ENCODE data around the gene CDK5.

Gene CDK5

DNA sequence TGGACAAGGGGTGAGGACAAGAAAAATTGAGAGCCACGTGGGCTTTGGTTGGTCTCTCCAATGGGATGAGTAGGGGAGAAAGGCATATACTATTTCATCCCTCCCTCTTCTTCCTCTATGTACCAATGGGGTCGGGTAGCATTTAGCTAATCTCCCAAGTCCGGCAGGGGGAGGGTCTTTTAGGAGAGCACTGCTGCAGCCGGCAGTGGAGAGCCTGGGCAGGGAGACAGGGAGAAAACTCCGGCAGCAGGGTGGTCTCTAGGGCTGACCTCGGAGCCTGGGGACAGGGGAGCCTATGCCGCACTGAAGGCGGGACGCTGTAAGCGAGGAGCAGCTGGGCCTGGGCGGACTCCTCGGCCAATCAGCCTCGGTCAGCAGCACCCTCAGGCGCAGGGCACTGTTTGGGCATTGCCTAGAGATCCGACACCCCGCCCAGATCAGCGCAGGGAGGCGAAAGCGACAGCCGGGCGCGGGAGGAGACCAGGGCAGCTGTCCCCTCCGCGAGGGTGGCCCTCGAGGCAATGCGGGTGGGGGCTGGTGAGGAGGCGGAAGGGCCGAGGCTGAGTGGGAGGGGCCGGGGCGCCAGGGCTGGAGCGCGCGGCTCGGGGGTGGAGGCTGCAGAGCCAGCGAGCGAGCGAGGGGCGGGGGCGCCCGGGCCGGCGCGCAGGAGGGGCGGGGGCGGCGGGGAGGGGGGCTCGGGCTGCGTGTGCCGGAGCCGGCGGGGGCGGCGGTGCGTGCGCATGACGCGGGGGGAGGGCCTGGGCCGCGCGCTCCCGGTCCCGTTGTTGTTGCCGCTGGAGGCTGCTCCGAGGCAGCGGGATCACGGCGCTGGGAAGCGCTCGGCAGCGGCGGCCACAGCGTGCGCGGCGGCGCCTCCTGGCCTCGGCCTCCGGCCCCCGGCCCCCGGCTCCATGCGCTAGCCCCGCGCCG, 28.3 kb upstream of the CDK5 start, which contains the start of gene AGAP3:
AGAP3 (plus strand) TSS at position 785 of the 930 bp plus-strand sequence. CDS start 267 bp downstream, outside the sequence.
- DNase-seq: peak; percentile 87

DNA sequence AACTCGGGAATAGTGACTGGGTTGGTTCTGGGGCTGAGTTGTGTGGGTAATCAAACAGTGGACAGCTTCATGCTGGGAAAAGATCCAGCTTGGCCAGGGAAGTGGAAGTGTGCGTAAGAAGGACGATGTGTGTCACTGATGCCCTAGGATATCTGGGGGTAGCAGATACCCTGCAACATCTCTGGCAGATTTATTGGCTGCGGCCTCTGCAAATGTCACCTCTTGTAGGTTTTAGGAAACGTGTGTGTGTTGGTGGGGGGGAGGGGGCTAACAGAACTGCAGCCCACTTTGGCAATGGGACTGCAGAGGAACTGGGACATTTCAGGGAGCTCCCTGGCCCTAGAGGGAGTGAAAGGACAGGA, 27.6 kb upstream of the CDK5 start:
- DNase-seq: no peak

DNA sequence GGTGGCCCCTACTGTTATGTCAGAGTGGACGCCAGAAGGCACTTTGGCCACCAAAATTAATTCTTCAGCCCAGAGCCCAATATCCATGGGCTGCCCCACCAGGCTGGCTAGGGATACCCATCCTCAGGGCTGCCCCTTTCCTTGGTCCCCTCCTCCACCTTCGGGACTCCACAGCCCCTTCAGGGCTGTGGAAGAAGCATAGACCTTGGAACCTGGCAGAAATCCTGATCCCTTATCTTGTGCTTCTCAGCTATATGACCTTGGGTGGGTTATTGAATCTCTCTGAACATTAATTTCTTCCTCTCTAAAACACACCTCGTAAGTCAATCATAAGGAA, 26.1 kb upstream of the CDK5 start:
- DNase-seq: no peak

DNA sequence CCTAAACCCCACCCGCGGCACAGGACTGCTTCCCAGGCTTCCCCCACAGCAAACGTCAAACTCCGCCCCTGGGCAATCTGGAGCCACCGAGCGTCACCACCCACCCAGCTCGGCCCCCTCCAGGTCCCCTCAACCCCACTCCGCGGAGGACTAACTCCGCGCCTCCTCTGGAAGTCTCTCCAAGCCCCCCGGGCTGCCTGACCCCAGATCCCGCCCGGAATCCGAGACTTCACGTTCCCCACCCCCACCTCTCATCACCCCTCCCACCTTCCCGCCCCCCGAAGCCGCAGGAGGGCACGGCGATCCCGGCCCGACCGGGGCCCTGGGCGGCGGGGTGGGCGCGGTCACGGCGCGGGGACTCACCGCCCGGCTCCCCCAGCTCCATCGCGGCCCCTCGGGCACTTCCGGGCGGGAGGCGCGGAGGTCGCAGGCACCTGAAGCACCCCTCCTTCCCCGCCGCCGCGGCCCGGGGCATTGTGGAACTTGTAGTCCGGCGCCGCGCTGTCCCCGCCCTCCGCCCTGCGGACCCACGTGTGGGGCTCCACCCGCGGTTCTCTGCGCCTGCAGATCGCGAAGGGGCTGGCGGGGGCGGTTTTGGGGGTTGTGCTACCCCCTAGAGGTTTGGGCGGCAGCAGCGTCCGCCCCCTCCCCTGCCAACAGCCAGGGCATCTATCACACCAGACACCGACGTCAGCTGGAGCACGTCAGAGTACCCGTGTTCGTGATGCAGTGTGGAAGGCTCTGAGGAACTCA, 25.6 kb upstream of the CDK5 start, which contains the start of gene TMUB1:
TMUB1 (minus strand) TSS at position 423 of the 753 bp plus-strand sequence. CDS start 930 bp downstream, outside the sequence.
- peak; percentile 77 for DNase-seq

DNA sequence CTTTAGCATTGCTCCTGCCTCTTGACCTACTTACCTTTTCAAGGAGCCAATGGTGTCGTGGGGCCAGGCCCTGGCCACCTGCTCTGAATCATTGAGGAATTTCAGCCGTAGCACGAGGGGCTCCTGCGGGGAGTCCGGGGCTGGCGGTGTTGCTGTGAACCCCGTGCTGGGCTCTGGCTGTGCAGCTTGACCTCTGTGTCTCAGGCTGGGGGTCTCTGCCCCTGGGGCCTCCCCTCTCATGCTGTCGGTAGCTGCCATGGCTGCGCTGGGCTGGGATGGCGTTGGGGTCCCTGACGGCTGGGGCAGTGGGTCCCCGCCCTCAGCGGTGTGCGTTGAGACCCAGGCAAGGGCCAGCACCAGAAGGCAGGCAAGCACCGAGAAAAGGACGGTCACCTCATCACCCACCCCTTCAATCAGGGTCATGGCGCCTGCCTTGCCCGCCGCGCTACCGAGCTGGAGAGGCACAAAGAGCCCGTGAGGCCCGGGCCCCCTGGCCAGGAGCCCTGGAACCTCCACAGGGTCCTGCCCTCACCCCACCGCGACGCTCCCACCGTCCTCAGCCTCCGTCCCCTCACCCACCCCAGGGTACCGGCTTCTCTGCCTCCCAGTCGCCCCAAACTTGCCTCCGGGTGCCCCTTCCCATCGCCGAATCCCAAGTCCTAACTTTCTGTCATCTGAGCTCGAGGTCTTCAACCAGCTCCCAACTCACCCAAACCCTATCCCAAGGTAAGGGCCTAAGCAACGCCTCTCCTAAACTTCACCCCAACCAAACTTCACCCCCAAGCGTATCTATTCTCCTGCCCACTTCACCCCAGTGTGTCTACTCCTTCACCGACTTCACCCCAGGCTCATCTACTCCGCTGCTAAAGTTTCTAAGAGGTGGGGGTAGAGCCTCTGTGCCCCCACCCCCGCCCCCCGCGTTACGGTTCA, 24.7 kb upstream of the CDK5 start:
- DNase-seq: no peak

DNA sequence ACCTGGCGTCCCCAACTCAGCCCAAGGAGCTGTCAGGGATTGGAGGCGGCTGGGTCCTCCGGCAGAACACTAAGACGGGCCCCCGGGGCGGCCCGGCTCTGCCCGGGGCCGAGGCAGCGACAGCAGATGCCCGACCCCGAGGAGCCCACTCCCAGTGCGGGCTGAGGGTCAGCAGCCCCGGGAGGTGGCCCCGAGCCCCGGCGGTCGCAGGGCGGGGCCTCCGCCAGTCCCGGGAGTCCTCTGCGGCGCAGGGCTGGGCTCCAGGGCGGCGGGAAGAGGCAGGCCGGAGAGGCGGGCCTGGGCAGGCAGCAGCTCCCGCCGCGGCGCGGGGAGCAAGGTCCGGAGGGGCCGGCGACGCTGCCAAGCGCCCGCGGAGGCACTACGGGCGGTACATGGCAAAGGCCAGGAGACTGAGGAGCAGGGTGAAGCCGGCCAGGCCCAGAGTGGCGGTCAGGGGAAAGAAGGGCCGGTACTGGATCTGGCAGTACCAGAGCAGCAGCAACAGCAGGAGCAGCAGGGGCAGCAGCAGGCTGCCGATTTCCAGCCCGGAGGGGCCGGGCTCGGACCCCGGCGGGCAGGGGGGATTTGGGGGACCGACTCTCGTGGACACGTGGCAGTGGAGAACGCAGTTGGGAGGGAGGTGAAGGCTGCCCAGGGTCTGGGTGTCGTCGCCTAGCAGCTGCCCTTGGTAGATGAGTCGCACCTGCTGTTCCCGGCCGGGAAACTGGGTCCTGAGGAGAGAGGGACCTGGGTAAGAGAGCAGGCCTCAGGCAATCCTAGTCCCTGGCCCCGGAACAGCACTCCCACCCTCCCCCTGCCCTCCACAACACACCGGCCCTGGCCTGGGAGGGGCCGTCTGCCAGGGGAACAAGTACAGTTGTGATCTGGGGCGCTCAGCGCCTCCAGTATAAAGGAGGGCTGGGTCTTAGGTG, 23.7 kb upstream of the CDK5 start:
- no peak for DNase-seq

DNA sequence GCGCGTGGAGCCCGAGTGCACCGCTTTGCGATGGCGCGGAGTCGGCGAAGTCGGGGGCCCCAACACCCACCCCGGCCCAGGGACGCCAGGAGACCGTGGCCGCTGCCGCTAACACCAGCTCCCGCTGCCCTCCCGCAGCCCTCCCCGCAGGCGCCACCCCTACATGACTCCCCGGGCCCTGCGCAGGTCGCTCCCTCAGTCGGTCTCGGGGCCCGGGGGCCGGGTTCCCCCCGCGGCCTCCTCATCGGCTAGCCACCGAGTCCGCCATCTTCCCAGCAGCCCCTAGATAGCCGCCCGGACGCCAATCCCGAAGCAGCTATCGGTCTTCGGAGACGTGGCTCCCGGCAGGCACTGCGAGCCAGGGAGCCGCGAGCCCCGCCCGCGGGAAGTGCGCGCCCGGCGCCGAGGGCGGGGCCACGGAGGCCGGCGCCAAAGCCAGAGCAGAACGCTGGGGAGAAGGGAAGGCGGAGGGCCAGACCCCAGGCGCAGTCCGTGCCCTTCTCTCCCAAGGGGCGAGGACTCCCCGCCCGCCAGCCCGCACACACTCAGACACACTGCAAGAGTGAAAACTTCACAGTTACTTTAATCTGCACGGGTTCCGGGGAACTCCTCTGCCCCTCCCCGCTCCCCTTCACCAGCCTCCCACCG, 22.9 kb upstream of the CDK5 start, which contains the start of gene FASTK:
FASTK (minus strand) TSS at position 288 of the 648 bp plus-strand sequence; CDS start at position 245, 43 bp downstream.
- peak; percentile 93 for DNase-seq

DNA sequence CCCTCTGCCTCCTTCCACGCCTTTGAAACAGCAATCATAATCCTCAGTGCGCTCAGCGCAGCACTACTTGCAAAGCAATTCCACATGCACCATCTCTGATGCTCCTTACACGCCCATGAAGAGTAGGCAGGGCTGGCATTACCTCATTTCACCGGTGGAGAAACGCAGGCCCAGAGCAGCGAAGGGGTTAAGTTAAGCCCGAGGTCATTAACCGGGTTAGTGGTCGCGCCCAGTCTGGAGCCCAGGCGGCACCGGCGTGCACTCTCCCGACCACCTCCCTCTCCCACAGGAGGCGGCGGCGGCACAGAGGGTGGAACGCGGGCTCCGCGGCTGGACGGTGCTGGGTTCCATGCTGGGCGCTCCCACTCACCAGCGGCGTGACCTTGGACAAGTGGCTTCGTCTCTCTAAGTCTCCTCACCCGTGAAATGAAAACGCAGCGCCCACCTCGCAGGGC, 22.4 kb upstream of the CDK5 start:
- no peak for DNase-seq

DNA sequence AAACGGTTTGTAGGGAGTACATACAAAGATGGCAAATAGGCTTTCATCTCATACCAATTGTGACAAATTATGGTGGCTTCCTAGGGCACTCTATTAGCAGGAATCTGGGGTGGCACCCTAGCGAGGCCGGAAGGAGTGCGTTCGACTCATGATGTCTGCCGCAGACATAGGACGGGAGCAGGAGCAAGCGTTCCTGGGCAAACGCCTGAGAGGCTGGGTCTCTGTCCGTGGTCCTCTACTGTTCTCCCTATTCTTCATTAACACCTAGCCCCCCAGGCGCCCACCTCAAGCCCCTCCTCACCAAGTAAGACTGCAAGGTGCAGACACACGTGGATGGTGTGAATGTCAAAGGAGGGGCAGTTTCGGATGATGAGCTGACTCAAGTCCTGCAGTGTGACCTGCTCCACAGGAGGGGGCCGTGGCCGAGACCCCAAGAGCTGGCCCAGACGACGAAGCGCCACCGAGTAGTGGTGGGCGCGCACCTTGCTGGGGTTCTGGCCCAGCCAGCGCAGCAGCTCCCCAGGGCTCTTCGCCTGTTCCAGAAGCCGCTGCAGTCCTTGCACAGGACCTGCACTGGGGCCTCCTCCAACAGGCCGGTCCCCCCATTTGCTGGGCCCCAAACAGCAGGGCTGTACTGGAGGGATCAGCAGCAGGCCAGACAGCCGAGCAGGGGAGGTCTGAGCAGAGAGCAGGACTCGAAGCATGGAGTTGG, 21.7 kb upstream of the CDK5 start:
- no peak for DNase-seq

DNA sequence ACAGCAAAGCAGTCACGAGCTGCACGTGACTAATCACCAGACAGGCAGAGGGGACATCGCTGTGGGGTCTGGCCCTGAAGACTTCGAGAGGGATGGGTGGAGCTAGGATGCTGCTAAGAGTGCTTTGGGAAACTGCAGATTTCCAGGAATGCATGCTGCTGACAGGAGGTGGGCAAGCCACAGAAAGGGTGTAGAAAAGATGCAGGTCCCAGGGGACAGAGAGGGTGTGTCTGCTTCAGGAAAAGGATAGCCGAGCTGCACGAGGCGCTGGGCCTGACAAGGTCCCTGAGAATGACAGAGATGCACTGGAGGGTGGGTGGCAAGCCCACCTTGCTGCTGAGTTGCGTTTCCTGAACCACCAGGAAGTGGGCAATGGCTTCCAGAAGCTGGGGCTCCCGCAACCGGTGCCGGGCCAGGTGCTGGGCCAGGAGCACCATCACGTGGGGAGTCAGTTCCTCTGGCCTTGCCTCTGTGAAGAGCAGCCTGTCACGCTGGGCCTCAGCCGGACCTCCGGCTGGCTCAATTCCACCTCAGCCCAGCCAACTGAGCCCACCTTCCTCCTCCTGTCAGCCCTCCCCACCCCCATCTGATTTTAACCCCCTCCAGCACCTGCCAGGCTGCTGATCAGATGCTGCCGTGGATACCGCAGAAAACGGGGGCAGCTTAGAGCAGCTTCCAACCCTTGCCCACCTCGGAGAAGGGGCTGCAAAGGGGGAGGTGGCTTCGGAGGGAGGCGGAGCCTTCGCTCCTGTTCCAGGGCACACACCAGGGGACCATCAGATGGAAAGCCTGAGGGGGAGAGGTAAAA, 20.7 kb upstream of the CDK5 start:
- no peak for DNase-seq

DNA sequence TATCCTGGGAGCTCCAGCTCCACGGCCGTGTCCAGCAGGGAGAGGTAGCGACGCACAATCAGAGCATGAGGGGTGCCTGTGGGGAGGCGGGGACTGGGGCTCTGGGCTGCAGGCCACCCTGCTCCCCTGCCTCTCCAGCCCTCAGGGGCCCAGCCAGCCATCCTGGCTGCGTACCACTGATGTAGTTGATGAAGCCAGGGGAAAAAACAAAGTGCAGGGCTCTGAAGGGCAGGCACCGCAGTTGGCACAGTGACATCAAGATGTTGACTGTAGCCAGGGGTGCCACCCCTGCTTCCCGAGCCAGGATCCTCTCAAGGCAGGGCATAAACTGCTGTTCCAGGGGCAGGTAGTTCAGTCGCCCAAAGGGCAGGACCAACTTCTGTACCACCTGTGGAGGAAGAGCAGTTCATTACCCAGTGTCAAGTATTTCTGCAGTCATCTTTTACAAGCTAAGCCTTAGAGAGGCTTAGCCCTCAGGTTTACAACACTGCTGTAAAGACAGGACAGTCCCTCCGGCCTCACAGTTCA, 20.1 kb upstream of the CDK5 start:
- no peak for DNase-seq

DNA sequence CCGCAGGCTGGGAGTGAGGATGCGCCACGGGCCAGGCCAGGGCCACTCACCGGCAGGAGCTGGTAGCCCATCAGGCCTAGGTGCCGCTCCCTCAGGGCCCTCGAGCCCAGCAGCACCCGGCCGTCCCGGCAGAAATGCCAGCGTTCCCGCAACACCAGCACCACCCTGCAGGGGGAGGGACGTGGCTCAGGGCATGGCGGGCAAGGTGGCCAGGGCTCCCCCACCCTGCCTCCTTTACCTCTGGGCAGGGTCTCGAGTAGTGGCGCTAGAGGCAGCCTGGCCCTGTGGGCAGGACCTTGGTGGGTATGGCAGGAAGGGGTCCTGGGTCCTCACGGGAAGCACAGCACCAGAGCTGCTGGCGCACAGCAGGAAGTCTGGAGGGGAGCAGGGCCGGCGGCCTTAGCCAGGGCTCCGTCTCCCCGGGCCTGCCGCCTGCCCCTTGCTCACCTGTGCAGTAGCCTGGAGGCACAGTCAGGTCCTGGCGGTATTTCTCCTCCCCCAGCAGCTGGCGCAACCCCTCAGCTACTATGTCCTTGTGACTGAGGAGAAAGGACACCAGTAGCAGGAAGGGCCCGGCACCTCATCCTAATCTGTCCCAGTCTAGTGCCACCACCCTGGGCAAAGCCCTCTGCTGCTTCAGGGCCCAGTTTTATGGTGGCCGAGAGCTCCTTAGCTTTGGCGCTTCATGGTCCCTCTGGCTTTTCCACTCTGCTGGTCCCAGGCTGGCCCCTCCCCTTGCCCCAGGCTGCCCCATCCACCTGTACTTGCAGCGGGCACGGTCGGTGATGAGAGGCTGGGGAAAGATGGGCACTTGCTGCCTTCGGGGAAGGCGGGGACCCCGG, 19.4 kb upstream of the CDK5 start:
- no peak for DNase-seq

DNA sequence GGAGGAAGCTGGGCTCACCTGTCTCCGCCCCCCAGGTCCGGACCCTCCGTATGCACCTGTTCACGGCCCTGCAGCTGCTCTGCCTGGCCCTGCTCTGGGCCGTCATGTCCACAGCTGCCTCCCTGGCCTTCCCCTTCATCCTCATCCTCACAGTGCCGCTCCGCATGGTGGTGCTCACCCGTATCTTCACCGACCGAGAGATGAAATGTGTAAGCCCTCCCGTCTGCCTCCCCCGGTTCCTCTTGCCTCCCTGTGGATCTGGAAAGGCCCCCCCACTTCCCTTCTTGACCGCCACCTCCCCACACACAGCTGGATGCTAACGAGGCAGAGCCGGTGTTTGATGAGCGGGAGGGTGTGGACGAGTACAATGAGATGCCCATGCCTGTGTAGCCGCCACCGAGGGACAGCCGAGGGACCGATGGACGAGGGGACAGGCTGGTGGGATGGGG, 18.3 kb upstream of the CDK5 start:
- DNase-seq: no peak

DNA sequence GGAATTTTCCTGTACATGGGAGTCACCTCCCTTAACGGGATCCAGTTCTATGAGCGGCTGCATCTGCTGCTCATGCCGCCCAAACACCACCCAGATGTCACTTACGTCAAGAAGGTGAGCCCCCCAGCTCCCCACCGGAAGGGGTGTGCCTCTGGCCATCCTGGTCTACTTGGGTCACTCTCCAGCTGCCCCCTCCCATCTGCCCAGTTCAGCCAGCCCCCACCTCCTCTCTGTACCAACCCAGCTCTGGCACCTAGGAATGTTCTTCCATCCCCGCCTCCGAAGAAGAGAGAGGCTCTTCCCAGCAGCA, 17.9 kb upstream of the CDK5 start:
- no peak for DNase-seq

DNA sequence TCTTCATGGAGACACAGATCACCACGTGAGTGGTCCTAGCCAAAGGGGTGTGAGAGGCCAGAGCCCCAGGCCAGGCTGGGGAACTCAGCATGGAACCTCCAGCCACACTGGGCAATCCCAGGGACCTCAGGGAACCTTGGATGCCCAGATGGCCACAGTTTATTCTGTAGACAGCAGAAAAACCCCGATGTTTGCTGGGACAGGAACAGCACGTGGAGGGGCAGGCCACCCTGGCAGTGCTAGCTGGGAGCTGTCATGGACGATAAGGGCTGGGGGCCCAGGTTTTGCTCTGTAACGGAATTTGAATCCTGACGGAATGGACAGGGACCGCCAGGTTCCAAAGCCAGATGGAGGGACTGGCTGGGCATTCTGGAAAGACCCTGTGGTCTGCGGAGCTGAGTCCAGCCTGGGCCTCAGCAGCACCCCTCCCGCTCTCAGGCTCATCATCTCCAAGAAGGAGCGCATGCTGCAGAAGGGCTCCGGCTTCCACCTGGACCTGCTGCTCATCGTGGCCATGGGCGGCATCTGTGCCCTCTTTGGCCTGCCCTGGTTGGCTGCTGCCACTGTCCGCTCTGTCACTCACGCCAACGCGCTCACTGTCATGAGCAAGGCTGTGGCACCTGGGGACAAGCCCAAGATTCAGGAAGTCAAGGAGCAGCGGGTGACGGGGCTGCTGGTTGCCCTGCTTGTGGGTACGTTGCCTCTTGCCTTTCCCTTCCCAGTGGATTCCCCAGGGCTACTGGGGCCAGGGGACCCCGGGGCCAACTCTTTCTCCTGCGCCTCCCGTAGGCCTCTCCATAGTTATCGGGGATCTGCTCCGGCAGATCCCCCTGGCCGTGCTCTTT, 17.3 kb upstream of the CDK5 start:
- no peak for DNase-seq

DNA sequence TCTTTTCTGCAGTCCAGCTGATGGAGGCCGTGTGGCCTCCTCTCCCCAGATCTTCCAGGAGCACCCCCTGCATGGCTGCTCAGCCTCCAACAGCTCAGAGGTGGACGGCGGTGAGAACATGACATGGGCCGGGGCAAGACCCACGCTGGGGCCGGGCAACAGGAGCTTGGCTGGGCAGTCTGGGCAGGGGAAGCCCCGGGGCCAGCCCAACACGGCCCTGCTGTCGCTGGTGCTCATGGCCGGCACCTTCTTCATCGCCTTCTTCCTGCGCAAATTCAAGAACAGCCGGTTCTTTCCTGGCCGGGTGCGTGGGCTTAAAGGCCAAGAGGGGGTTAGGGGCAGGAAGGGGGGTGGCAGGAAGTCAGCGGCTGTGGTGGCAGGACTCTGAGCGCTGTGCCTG, 16.3 kb upstream of the CDK5 start:
- DNase-seq: no peak

All from NCI-H345 (cell line).